ENCODE measurements around the gene CDC20B.
A peak's percentile ranks its signal among the peaks of the same experiment; 100 is the strongest.

Gene CDC20B

DNA sequence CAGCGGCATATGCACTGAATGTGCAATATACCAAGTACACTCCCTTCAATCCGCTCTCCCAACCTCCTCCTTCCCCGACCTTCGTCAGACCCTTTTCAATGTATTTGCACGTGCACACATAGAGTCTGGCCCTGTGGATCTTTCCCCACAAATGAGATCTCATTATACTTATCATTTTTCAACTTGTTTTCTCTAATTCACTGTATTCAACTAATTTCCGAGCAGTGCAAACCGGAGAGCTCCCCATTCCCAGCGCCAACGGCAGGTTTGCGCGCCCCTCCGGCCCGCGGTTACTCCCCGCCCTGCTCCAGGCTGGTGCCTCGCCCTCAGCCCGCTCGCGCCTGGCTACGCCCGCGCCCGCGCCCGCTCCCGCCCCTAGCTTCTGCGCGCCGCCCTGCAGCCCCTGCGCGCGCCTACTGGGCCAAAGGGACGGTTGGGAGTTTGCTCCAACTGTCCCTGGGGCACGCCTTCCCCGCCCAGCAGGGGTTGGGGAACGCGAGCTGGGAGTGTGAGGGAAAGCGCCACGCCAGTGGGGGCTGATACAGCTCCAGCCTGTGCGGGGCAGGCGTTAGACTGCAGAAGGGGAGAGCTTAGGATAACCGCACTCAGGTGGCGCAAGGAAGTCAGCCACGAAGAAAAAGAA, 3.3 kb upstream of the CDC20B start:
- H3K9me3 ChIP-seq (ENCODE audit: control insufficient read depth, insufficient read depth, low read length): no peaks in the 10 kb centered on the region
- H3K4me1 ChIP-seq (ENCODE audit: insufficient read depth, low read length): no peaks in the 10 kb centered on the region
- H3K36me3 ChIP-seq (ENCODE audit: insufficient read depth, low read length): no peaks in the 10 kb centered on the region
- peak overlapping the region; percentile 62; the same call in 1 of the 2 replicates for H3K9ac ChIP-seq (ENCODE audit: low read depth, low read length)

DNA sequence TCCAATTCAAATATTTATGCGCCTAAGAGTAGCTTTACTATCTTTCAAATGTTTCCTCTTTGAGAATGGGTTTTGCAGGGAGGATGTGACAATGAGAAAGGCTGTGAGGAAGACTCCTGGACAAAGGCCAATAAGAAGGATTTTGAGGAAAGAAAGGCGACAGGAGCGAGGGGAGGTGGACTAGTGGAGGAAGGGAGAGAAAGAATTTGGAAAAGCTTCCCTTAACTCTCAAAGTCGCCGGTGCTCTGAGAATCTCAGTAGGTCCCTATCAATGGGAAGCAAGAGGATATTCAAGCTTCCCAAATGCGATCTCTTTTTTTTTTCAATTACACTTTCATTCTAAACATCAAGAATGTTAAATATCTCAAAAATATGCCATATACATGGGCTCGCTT, 2.8 kb upstream of the CDC20B start:
- no peaks in the 10 kb centered on the region for H3K9me3 ChIP-seq (ENCODE audit: control insufficient read depth, insufficient read depth, low read length)
- H3K9ac ChIP-seq (ENCODE audit: low read depth, low read length): peak overlapping the region; percentile 62; the same call in 1 of the 2 replicates
- no peaks in the 10 kb centered on the region for H3K4me1 ChIP-seq (ENCODE audit: insufficient read depth, low read length)
- H3K36me3 ChIP-seq (ENCODE audit: insufficient read depth, low read length): no peaks in the 10 kb centered on the region

DNA sequence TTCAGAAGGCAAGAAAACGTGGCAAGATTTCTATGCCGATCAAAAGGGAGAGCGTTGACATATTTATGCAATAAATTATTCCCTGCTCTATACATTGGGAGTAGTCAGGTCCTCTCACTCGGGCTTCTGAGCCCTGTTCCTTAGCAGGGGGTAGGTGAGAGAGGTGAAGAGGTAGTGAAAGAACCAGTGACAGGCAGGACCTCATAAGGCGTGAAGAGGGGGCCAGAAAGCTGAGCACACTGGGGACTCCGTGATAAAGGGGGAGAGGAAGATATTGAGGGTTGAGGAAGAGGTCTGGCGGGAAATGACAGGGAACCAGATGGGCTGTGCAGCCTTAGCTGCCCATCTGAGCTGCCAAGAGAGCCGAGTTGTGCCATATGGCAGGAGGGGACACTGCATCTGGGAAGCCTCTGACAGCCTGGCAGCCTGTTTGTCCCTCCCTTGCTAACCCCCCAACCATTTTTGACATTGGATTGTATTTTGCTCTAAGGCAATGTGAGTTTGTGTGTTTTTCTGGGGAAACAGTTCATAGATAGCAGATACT, 782 bp upstream of the CDC20B start:
- H3K9ac ChIP-seq (ENCODE audit: low read depth, low read length): peak overlapping the region; percentile 54; the same call in 1 of the 2 replicates
- no peaks in the 10 kb centered on the region for H3K9me3 ChIP-seq (ENCODE audit: control insufficient read depth, insufficient read depth, low read length)
- H3K36me3 ChIP-seq (ENCODE audit: insufficient read depth, low read length): no peaks in the 10 kb centered on the region
- H3K4me1 ChIP-seq (ENCODE audit: insufficient read depth, low read length): no peaks in the 10 kb centered on the region

DNA sequence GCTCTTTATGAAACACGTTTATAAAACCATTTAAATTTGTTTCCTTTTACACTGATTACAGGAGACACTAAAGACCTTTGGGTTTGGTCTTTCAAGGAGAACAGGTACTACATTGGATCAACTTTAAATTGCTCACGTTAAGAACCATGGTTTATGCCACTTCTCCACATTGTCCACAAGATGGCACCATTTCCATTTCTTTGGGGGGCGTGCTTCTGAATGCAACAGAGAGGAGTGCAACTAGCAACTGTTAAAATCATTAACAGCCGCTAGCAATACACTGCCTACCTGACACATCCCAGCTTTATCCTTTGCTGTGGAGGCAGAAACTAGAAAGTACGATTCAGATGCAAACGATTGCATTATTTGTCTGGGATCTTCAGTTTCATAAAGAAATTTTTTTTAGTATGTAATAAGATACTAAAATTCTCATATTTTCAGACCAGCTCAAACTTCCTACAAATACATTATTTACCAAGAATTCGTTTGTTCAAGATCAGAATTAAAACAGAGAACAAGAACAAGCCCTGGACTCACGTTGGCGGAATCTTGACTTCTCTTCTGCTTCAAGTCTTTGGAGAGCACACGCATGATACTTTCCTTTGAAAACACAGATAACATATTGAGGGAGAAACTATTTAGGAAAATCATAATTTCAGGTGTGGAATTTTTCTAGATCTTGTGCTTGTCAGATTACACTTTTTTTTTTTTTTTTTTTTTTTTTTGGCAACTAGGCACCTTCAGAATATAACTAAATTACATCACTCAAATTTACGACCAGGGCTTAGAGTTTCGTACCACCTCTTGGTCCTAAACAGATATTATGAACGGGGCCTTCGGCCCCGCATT, 702 bp downstream of the CDC20B start:
- H3K9me3 ChIP-seq (ENCODE audit: control insufficient read depth, insufficient read depth, low read length): no peaks in the 10 kb centered on the region

DNA sequence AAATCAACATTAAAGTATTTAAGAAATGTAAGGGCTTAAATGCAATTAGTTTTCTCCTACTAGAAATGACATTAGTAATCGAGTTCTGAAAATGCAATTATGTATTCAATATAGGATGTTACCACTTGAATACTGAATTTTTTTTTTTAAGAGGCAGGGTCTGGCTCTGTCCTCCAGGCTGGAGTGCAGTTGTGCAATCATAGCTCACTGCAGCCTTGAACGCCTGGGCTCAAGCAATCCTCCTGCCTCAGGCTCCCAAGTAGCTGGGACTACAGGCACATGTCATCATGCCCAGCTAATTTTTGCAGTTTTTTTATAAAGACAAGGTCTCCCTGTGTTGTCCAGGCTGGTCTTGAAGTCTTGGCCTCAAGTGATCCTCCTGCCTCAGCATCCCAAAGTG, 1.5 kb downstream of the CDC20B start:
- Histone ChIP-seq H3K9ac (ENCODE audit: low read depth, low read length) (no peak overlapping the region), H3K4me1 (ENCODE audit: insufficient read depth, low read length) (no peaks in the 10 kb centered on the region), H3K9me3 (ENCODE audit: control insufficient read depth, insufficient read depth, low read length) (no peaks in the 10 kb centered on the region)

More for the DNA sequence above, 702 bp downstream of the CDC20B start:
- peak overlapping the region; percentile 41; the same call in 1 of the 2 replicates for H3K9ac ChIP-seq (ENCODE audit: low read depth, low read length)
- H3K36me3 ChIP-seq (ENCODE audit: insufficient read depth, low read length): no peaks in the 10 kb centered on the region; the same call in 1 of the 2 replicates
- H3K4me1 ChIP-seq (ENCODE audit: insufficient read depth, low read length): no peaks in the 10 kb centered on the region

GRCh38 chr5:55162666-55163065, 10.3 kb downstream of the CDC20B start:
- Histone ChIP-seq H3K36me3 (ENCODE audit: insufficient read depth, low read length) (peaks cover 4% of the 10 kb centered on the region), H3K9me3 (ENCODE audit: control insufficient read depth, insufficient read depth, low read length) (no peaks in the 10 kb centered on the region), H3K4me1 (ENCODE audit: insufficient read depth, low read length) (no peaks in the 10 kb centered on the region), H3K9ac (ENCODE audit: low read depth, low read length) (no peak overlapping the region)

More for the DNA sequence above, 1.5 kb downstream of the CDC20B start:
- H3K36me3 ChIP-seq (ENCODE audit: insufficient read depth, low read length): no peaks in the 10 kb centered on the region; the same call in 1 of the 2 replicates

DNA sequence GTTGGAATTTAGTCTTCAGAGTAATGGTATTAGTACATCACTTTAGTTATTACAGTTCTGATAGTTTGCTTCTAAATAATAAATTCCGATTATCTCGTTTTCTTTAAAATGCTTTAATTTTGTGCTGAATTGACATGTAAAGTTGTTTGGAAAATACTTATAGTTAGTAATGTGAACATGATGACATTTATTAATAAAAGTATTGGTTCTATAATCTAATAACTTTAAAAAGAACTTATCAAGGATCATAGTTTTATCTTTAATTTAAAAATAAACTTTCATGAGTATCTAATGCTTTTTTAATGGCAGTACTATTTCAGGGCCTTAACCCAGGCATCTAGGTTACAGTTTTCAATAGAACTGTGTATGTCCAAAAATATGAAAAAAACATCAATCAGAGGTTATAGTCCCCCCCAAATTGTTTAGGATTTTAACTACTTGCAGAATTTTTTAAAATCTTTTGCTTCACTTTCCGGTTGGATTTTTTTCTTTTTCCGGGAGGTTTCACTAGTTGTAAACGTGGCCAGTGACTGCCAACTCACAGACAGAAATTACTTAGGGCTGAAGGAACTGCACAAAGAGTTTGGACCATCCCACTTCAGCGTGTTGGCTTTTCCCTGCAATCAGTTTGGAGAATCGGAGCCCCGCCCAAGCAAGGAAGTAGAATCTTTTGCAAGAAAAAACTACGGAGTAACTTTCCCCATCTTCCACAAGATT, 12.3 kb downstream of the CDC20B start:
- Histone ChIP-seq H3K9me3 (ENCODE audit: control insufficient read depth, insufficient read depth, low read length) (no peaks in the 10 kb centered on the region), H3K9ac (ENCODE audit: low read depth, low read length) (peak overlapping the region; percentile 92), H3K36me3 (ENCODE audit: insufficient read depth, low read length) (peaks cover 4% of the 10 kb centered on the region), H3K4me1 (ENCODE audit: insufficient read depth, low read length) (no peaks in the 10 kb centered on the region)

DNA sequence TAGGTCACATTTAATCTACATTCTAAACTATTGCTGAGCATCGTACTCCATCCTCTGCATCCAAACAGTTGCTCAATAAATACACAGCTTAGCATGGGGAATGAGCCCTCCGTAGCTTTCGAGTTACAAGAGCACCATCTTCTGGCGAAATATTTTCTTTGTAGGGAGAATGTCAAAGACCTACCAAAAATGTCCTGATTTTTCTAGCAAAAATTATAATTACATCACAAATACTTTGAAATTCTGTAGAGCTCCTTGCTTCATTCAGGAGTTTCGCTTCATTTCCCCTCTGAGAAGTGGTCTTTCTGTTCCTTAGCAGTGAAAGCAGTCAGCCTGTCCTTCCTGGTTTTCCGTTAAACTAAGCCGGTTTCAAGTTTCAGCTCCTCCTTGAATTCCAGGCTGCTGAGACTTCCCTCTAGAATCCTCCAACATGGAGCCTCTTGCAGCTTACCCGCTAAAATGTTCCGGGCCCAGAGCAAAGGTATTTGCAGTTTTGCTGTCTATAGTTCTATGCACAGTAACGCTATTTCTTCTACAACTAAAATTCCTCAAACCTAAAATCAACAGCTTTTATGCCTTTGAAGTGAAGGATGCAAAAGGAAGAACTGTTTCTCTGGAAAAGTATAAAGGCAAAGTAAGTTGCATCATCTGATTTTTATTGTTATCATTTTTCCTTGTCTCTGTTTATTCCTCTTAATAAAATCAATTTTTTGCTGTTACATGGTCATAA, 13.0 kb downstream of the CDC20B start, which contains the start of gene GPX8:
GPX8 (plus strand) TSS at position 409 of the 730 bp plus-strand sequence; CDS start at position 431, 22 bp downstream.
- H3K9me3 ChIP-seq (ENCODE audit: control insufficient read depth, insufficient read depth, low read length): no peaks in the 10 kb centered on the region
- no peaks in the 10 kb centered on the region for H3K4me1 ChIP-seq (ENCODE audit: insufficient read depth, low read length)
- peaks cover 4% of the 10 kb centered on the region for H3K36me3 ChIP-seq (ENCODE audit: insufficient read depth, low read length)
- peak within 1 kb of the TSS; percentile 92 for H3K9ac ChIP-seq (ENCODE audit: low read depth, low read length)

DNA sequence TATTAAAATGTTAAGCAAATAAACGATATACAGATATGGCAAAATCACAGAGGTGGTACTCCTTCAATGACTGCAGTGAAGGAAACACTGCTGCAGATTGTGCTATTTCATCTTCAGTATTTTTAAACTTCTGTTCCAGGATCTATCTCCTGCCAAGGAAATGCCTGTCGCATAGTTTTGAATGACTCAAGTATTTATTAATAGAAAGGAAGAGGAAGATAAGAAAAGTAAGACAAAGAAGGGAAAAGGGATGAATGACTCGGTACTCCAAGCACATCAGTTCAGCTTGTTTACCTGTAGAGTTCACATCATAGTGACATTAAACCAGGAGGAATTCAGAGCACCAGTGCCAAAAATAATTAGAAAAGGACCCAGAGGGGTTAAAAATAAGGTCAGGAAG, 18.1 kb downstream of the CDC20B start:
- no peaks in the 10 kb centered on the region for H3K4me1 ChIP-seq (ENCODE audit: insufficient read depth, low read length)
- no peak overlapping the region for H3K9ac ChIP-seq (ENCODE audit: low read depth, low read length)
- H3K36me3 ChIP-seq (ENCODE audit: insufficient read depth, low read length): no peaks in the 10 kb centered on the region
- H3K9me3 ChIP-seq (ENCODE audit: control insufficient read depth, insufficient read depth, low read length): no peaks in the 10 kb centered on the region

GRCh38 chr5:55151923-55152842, 20.8 kb downstream of the CDC20B start:
- Histone ChIP-seq H3K4me1 (ENCODE audit: insufficient read depth, low read length) (no peaks in the 10 kb centered on the region), H3K9me3 (ENCODE audit: control insufficient read depth, insufficient read depth, low read length) (no peaks in the 10 kb centered on the region), H3K9ac (ENCODE audit: low read depth, low read length) (no peak overlapping the region), H3K36me3 (ENCODE audit: insufficient read depth, low read length) (no peaks in the 10 kb centered on the region)

DNA sequence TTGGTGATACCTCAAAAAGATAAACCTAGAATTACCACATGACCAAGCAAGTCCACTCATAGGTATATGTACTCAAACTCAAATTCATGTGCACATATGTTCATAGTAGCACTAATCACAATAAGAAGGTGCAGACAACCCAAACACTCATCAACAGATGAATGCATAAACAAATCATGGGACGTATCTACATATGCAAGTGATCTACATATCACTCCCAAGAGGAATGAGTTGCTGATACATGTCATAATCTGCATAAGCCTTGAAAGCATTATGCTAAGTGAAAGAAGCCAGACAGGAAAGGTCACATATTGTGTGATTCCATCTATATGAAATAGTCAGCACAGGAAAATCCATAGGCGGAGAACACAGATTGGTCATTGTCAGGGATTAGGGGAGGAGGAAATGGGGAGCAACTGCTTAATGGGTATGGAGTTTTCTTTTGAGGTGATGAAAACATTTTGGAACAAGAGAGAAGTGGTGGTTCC, 23.6 kb downstream of the CDC20B start:
- Histone ChIP-seq H3K36me3 (ENCODE audit: insufficient read depth, low read length) (no peaks in the 10 kb centered on the region), H3K9ac (ENCODE audit: low read depth, low read length) (no peak overlapping the region), H3K9me3 (ENCODE audit: control insufficient read depth, insufficient read depth, low read length) (no peaks in the 10 kb centered on the region), H3K4me1 (ENCODE audit: insufficient read depth, low read length) (no peaks in the 10 kb centered on the region)

- Histone ChIP-seq H3K9ac (ENCODE audit: low read depth, low read length) (no peak overlapping the region), H3K36me3 (ENCODE audit: insufficient read depth, low read length) (no peaks in the 10 kb centered on the region)
These were observed 26.3 kb downstream of the CDC20B start for GRCh38 chr5:55146543-55147151.

More at GRCh38 chr5:55146543-55147151, 26.3 kb downstream of the CDC20B start:
- Histone ChIP-seq H3K9me3 (ENCODE audit: control insufficient read depth, insufficient read depth, low read length) (no peaks in the 10 kb centered on the region), H3K4me1 (ENCODE audit: insufficient read depth, low read length) (no peaks in the 10 kb centered on the region)
